H9 (cell line): ENCODE results near the gene PIP5KL1. TPM values are rescaled to one million over a fixed set of nuclear protein-coding genes. Genes with fewer than 3 reads are reported as not detected.

Experiments
- DNase-seq: peaks from one replicate; pipeline ENCODE4 v3.0.0-alpha.2; 2017
- H2AFZ ChIP-seq: one replicate; pipeline ENCODE4 v1.6.1; 2013; ENCODE audit warnings: mild to moderate bottlenecking, low read length, control low read depth, moderate library complexity
- H2AK5ac ChIP-seq: 2 replicates; pipeline ENCODE4 v1.6.1; 2013; ENCODE audit warnings: low read length, control low read depth, mixed read lengths; ENCODE audit not compliant: insufficient read length
- H2BK120ac ChIP-seq: one replicate; pipeline ENCODE4 v1.6.1; 2013; ENCODE audit warnings: low read depth, mild to moderate bottlenecking, low read length, control low read depth, inconsistent platforms; ENCODE audit not compliant: poor library complexity, severe bottlenecking
- H2BK12ac ChIP-seq: 2 replicates; pipeline ENCODE4 v1.6.1; 2013; ENCODE audit warnings: low read length, control low read depth, mixed read lengths, low read depth; ENCODE audit not compliant: insufficient read length
- H2BK15ac ChIP-seq: 2 replicates; pipeline ENCODE4 v1.6.1; 2013; ENCODE audit warnings: low read depth, low read length, control low read depth
- H2BK20ac ChIP-seq: one replicate; pipeline ENCODE4 v1.6.1; 2013; ENCODE audit warnings: low read depth, mild to moderate bottlenecking, low read length, control low read depth, inconsistent platforms; ENCODE audit not compliant: poor library complexity, severe bottlenecking
- H2BK5ac ChIP-seq: 2 replicates; pipeline ENCODE4 v1.6.1; 2013; ENCODE audit warnings: low read length, control low read depth, mixed read lengths; ENCODE audit not compliant: insufficient read length
- H3K14ac ChIP-seq: 2 replicates; pipeline ENCODE4 v1.6.1; 2013; ENCODE audit warnings: low read length, control low read depth; ENCODE audit not compliant: insufficient read depth
- H3K18ac ChIP-seq: 2 replicates; pipeline ENCODE4 v1.6.1; 2013; ENCODE audit warnings: low read depth, mild to moderate bottlenecking, mixed read lengths, low read length, control low read depth; ENCODE audit not compliant: insufficient read length
- H3K23ac ChIP-seq: 2 replicates; pipeline ENCODE4 v1.6.1; 2013; ENCODE audit warnings: low read length, control low read depth, mixed read lengths, low read depth; ENCODE audit not compliant: insufficient read length
- H3K23me2 ChIP-seq: 2 replicates; pipeline ENCODE4 v1.6.1; 2013; ENCODE audit warnings: low read depth, mild to moderate bottlenecking, mixed read lengths, low read length, control low read depth; ENCODE audit not compliant: insufficient read length, poor library complexity, severe bottlenecking
- H3K27ac ChIP-seq: 2 replicates; pipeline ENCODE4 v1.5.1; 2013; ENCODE audit warnings: low read length, control low read depth, mixed read lengths, low read depth; ENCODE audit not compliant: insufficient read length
- H3K27me3 ChIP-seq: 2 replicates; pipeline ENCODE4 v1.6.1; 2013; ENCODE audit warnings: low read length, control low read depth, inconsistent platforms; ENCODE audit not compliant: insufficient read depth
- H3K4ac ChIP-seq: 2 replicates; pipeline ENCODE4 v1.6.1; 2013; ENCODE audit warnings: low read depth, mild to moderate bottlenecking, control low read depth, inconsistent platforms, low read length, moderate library complexity
- H3K4me1 ChIP-seq: 2 replicates; pipeline ENCODE4 v1.6.1; 2013; ENCODE audit warnings: low read length, control low read depth, inconsistent platforms; ENCODE audit not compliant: insufficient read depth
- H3K4me2 ChIP-seq: 2 replicates; pipeline ENCODE4 v1.6.1; 2013; ENCODE audit warnings: low read length, control low read depth, mixed read lengths; ENCODE audit not compliant: insufficient read length, insufficient read depth
- H3K56ac ChIP-seq: 2 replicates; pipeline ENCODE4 v1.6.1; 2013; ENCODE audit warnings: low read depth, mild to moderate bottlenecking, mixed read lengths, low read length, control low read depth; ENCODE audit not compliant: insufficient read length
- H3K79me1 ChIP-seq: 2 replicates; pipeline ENCODE4 v1.6.1; 2013; ENCODE audit warnings: low read depth, mild to moderate bottlenecking, moderate library complexity, low read length, control low read depth, inconsistent platforms; ENCODE audit not compliant: insufficient read depth, poor library complexity, severe bottlenecking
- H3K79me2 ChIP-seq: 2 replicates; pipeline ENCODE4 v1.6.1; 2013; ENCODE audit warnings: low read length, control low read depth, inconsistent platforms; ENCODE audit not compliant: insufficient read depth
- H3K9ac ChIP-seq: 2 replicates; pipeline ENCODE4 v1.6.1; 2013; ENCODE audit warnings: low read length, control low read depth, mixed read lengths; ENCODE audit not compliant: insufficient read length; ENCODE audit errors: extremely low read depth
- H3K9me3 ChIP-seq: one replicate; pipeline ENCODE4 v1.6.1; 2013; ENCODE audit warnings: low read depth, low read length, inconsistent platforms; ENCODE audit not compliant: control insufficient read depth
- H3T11ph ChIP-seq: one replicate; pipeline ENCODE4 v1.6.1; 2013; ENCODE audit warnings: mild to moderate bottlenecking, low read length, control low read depth, inconsistent platforms
- H4K20me1 ChIP-seq: one replicate; pipeline ENCODE4 v1.6.1; 2013; ENCODE audit not compliant: control insufficient read depth, insufficient read length, insufficient read depth
- H4K5ac ChIP-seq: 2 replicates; pipeline ENCODE4 v1.6.1; 2013; ENCODE audit warnings: low read depth, mild to moderate bottlenecking, mixed read lengths, low read length, control low read depth; ENCODE audit not compliant: insufficient read length
- H4K8ac ChIP-seq: replicated peaks from 2 replicates; pipeline ENCODE4 v1.6.1; 2013; ENCODE audit warnings: low read length, control low read depth, mixed read lengths, low read depth; ENCODE audit not compliant: insufficient read length
- H4K91ac ChIP-seq: 2 replicates; pipeline ENCODE4 v1.6.1; 2013; ENCODE audit warnings: low read depth, mild to moderate bottlenecking, moderate library complexity, mixed read lengths, low read length, control low read depth; ENCODE audit not compliant: insufficient read length
- H3K27ac Mint-ChIP-seq, 3 experiments: 2 replicates in 2 of 3; 3 replicates in 1 of 3; pipeline ENCODE4 v1.8.0; 2020 to 2021; ENCODE audit warnings: mixed read lengths in 3 of 3, mild to moderate bottlenecking in 1 of 3, moderate library complexity in 1 of 3
- H3K27me3 Mint-ChIP-seq: 2 replicates; pipeline ENCODE4 v1.8.0; 2021; ENCODE audit warnings: low read depth, mild to moderate bottlenecking, moderate library complexity, mixed read lengths
- H3K36me3 Mint-ChIP-seq, 3 experiments: 2 replicates in 2 of 3; 3 replicates in 1 of 3; pipeline ENCODE4 v1.8.0; 2020 to 2021; ENCODE audit warnings: low read depth in 3 of 3, mixed read lengths in 3 of 3; ENCODE audit not compliant: insufficient read depth in 1 of 3
- H3K4me1 Mint-ChIP-seq, 2 experiments: 2 replicates each; pipeline ENCODE4 v1.8.0; 2020; ENCODE audit warnings: mixed read lengths in 2 of 2
- H3K4me3 Mint-ChIP-seq, 2 experiments: 2 replicates in 1 of 2; 3 replicates in 1 of 2; pipeline ENCODE4 v1.8.0; 2020 to 2021; ENCODE audit warnings: mild to moderate bottlenecking in 2 of 2, mixed read lengths in 2 of 2, moderate library complexity in 1 of 2
- H3K9me3 Mint-ChIP-seq, 2 experiments: 2 replicates in 1 of 2; 3 replicates in 1 of 2; pipeline ENCODE4 v1.8.0; 2020; ENCODE audit warnings: mild to moderate bottlenecking in 2 of 2, mixed read lengths in 2 of 2, moderate library complexity in 1 of 2
- WGBS: extraction: QIAGEN DNeasy Blood & Tissue Kit; methylation state at CpG from one replicate; pipeline ENCODE4 v1.1.7; 2013; ENCODE audit warnings: missing lambda C conversion rate, low lambda C conversion rate, mixed read lengths; ENCODE audit not compliant: insufficient read length; ENCODE audit errors: extremely low coverage; 5-methylcytosine and 5-hydroxymethylcytosine counted together
- total RNA-seq: library from RNA; stranded (reverse); gene quantifications from 2 replicates; pipeline ENCODE4 v1.2.1, GENCODE V29; 2021
- TF ChIP-seq, protein P1 (sequence below): fragments of 200-600 bp; sonication (generic); conservative IDR thresholded peaks from 3 replicates; pipeline ENCODE4 v1.8.0; 2021; ENCODE audit warnings: antibody characterized with exemption, mild to moderate bottlenecking

Gene PIP5KL1
- total RNA-seq, 1 experiment from 2014 or later, result 11.6 TPM

DNA sequence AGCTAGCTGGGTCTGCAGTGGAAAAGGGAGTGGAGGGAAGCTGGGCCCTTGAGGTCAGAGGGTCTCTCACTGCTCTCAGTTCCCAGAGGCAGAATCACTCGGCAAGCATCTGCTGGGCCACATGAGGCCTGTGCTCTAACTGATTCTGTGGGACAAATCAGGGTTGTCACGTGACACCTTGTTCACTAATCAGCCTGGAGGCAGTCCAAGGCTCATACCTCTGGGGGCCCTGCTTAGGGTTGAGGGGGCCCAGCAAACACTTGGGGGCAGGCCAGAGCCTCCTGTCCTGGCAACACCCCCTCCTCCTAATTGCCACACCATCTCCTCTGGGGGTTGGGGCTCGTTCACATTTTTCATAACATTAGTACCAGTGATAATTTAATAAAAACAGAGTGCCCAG, 16.2 kb upstream of the PIP5KL1 start:
- Histone ChIP-seq H3K79me1 (no peaks in the 10 kb centered on the region), H3K23me2 (no peaks in the 10 kb centered on the region), H3K4me1 (no peaks in the 10 kb centered on the region), H2BK12ac (no peak overlapping the region), H3K14ac (no peak overlapping the region), H3K79me2 (no peaks in the 10 kb centered on the region), H3K18ac (no peak overlapping the region), H4K20me1 (no peaks in the 10 kb centered on the region), H2AFZ (no peak overlapping the region), H4K91ac (no peak overlapping the region), H3K9ac (no peak overlapping the region), H2BK15ac (no peak overlapping the region), H3T11ph (no peak overlapping the region), H2BK20ac (no peak overlapping the region), H3K23ac (no peak overlapping the region), H3K4ac (no peak overlapping the region), H2AK5ac (no peak overlapping the region), H4K5ac (no peak overlapping the region), H3K27ac (no peak overlapping the region), H2BK5ac (no peak overlapping the region), H3K9me3 (no peaks in the 10 kb centered on the region), H3K4me2 (no peak overlapping the region), H4K8ac (no peak overlapping the region), H3K27me3 (no peaks in the 10 kb centered on the region), H2BK120ac (no peak overlapping the region), H3K56ac (no peak overlapping the region)
- Mint-ChIP-seq H3K27me3 (no peaks in the 10 kb centered on the region), H3K36me3 (peaks cover 13 to 55% (median 43%) of the 10 kb centered on the region in 3 experiments), H3K27ac (peak overlapping the region in 1 of 3 experiments; percentile 79; a peak in 3 of 7 replicates), H3K4me1 (peaks cover 8 to 30% of the 10 kb centered on the region in 2 experiments), H3K9me3 (no peaks in the 10 kb centered on the region), H3K4me3 (no peak overlapping the region)
- no peak for DNase-seq
- TF ChIP-seq, protein P1, sequence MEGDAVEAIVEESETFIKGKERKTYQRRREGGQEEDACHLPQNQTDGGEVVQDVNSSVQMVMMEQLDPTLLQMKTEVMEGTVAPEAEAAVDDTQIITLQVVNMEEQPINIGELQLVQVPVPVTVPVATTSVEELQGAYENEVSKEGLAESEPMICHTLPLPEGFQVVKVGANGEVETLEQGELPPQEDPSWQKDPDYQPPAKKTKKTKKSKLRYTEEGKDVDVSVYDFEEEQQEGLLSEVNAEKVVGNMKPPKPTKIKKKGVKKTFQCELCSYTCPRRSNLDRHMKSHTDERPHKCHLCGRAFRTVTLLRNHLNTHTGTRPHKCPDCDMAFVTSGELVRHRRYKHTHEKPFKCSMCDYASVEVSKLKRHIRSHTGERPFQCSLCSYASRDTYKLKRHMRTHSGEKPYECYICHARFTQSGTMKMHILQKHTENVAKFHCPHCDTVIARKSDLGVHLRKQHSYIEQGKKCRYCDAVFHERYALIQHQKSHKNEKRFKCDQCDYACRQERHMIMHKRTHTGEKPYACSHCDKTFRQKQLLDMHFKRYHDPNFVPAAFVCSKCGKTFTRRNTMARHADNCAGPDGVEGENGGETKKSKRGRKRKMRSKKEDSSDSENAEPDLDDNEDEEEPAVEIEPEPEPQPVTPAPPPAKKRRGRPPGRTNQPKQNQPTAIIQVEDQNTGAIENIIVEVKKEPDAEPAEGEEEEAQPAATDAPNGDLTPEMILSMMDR, result no peak
- WGBS, result no CpG with 5 or more reads among the region's 3 CpGs
